Parathyroid adenoma (tissue), 2 donors: ENCODE results near the gene ACSBG1.
A peak's percentile ranks its signal among the peaks of the same experiment; 100 is the strongest.

ENCODE experiments used
- H2AFZ ChIP-seq: fragments of 300-600 bp; sonication (generic); one replicate; pipeline ENCODE4 v1.7.0; 2017; ENCODE audit warnings: antibody characterized with exemption, mild to moderate bottlenecking
- H3K27ac ChIP-seq: fragments of 300-600 bp; sonication (generic); one replicate; pipeline ENCODE4 v1.7.0; 2017
- H3K27me3 ChIP-seq: fragments of 300-600 bp; sonication (generic); one replicate; pipeline ENCODE4 v1.7.0; 2017; ENCODE audit warnings: low read length; ENCODE audit not compliant: control insufficient read depth, insufficient read depth
- H3K36me3 ChIP-seq: fragments of 300-600 bp; sonication (generic); one replicate; pipeline ENCODE4 v1.7.0; 2017; ENCODE audit warnings: low read length; ENCODE audit not compliant: control insufficient read depth, insufficient read depth
- H3K4me1 ChIP-seq: fragments of 300-600 bp; sonication (generic); one replicate; pipeline ENCODE4 v1.7.0; 2017; ENCODE audit warnings: control low read depth
- H3K4me2 ChIP-seq: fragments of 300-600 bp; sonication (generic); one replicate; pipeline ENCODE4 v1.7.0; 2017; ENCODE audit warnings: low read length
- H3K4me3 ChIP-seq: fragments of 300-600 bp; sonication (generic); one replicate; pipeline ENCODE4 v1.7.0; 2017; ENCODE audit warnings: low read depth, low read length
- H3K79me2 ChIP-seq: fragments of 300-600 bp; sonication (generic); one replicate; pipeline ENCODE4 v1.7.0; 2017; ENCODE audit warnings: control low read depth
- H3K9ac ChIP-seq: fragments of 300-600 bp; sonication (generic); one replicate; pipeline ENCODE4 v1.7.0; 2017; ENCODE audit warnings: mild to moderate bottlenecking
- H3K9me3 ChIP-seq: fragments of 300-600 bp; sonication (generic); one replicate; pipeline ENCODE4 v1.7.0; 2017; ENCODE audit warnings: low read length; ENCODE audit not compliant: control insufficient read depth
- CTCF ChIP-seq: fragments of 300-600 bp; sonication (generic); IDR thresholded peaks from one replicate; pipeline ENCODE4 v1.7.0; 2017; ENCODE audit warnings: antibody characterized with exemption, mild to moderate bottlenecking
- donor health status: primary hyperparathyroidism.

Gene ACSBG1

GRCh38 chr15:78241017-78241416 lies 6.7 kb upstream of the ACSBG1 start:
- no peak overlapping the region for H3K4me2 ChIP-seq
- no peaks in the 10 kb centered on the region for H3K4me1 ChIP-seq
- H2AFZ ChIP-seq: peak overlapping the region; percentile 60
- H3K36me3 ChIP-seq: no peaks in the 10 kb centered on the region
- no peaks in the 10 kb centered on the region for H3K9me3 ChIP-seq
- no peak overlapping the region for H3K9ac ChIP-seq
- H3K79me2 ChIP-seq: no peaks in the 10 kb centered on the region
- no peak overlapping the region for H3K27ac ChIP-seq
- no peaks in the 10 kb centered on the region for H3K27me3 ChIP-seq
- H3K4me3 ChIP-seq: no peak overlapping the region
- TF ChIP-seq CTCF: peak; percentile 63

DNA sequence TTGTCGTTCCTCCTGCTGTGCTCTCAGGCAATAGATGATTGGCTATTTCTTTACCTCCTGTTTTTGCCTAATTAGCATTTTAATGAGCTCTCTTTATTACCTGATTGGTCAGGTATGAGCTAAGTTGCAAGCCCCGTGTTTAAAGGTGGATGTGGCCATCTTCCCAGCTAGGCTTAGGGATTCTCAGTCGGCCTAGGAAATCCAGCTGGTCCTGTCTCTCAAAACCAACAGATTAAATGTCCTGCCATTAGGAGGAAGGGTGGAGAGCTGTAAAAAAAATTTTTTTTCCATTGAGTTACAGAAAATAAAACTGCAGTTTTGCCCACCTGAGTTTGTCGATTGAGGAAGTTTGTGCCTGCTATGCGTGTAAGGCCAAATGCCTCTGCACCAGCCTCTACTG lies 5.4 kb upstream of the ACSBG1 start:
- TF ChIP-seq CTCF: no peak

DNA sequence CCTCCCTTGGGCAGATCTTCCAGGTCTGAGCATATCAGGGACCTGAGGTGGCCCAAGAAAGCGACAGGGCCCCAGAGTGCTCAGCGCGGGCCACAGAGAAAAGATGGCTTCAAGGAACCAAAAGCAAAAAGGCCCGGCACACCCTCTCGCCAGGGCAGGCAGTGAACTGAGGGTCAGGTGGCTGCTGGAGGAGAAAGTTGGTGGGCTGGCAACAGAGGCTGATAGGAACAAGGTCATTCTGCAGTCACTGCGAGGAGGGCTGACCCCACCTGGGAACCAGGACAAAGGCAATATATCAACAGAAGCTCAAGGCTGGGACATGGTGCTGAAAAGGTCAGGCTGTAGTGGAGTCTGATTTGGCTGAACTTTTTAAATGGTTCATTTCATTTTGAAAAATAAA lies 2.8 kb upstream of the ACSBG1 start:
- TF ChIP-seq CTCF: no peak
- no peak overlapping the region for H2AFZ ChIP-seq
- H3K27ac ChIP-seq: no peak overlapping the region
- no peaks in the 10 kb centered on the region for H3K27me3 ChIP-seq
- no peaks in the 10 kb centered on the region for H3K79me2 ChIP-seq
- no peaks in the 10 kb centered on the region for H3K4me1 ChIP-seq
- H3K9ac ChIP-seq: no peak overlapping the region
- no peak overlapping the region for H3K4me3 ChIP-seq
- H3K36me3 ChIP-seq: no peaks in the 10 kb centered on the region
- H3K4me2 ChIP-seq: no peak overlapping the region
- no peaks in the 10 kb centered on the region for H3K9me3 ChIP-seq

More for the DNA sequence above, 5.4 kb upstream of the ACSBG1 start:
- Histone ChIP-seq H3K9ac (no peak overlapping the region), H3K4me3 (no peak overlapping the region), H3K4me1 (no peaks in the 10 kb centered on the region), H3K4me2 (no peak overlapping the region), H2AFZ (no peak overlapping the region), H3K9me3 (no peaks in the 10 kb centered on the region), H3K79me2 (no peaks in the 10 kb centered on the region), H3K27me3 (no peaks in the 10 kb centered on the region), H3K36me3 (no peaks in the 10 kb centered on the region), H3K27ac (no peak overlapping the region)

DNA sequence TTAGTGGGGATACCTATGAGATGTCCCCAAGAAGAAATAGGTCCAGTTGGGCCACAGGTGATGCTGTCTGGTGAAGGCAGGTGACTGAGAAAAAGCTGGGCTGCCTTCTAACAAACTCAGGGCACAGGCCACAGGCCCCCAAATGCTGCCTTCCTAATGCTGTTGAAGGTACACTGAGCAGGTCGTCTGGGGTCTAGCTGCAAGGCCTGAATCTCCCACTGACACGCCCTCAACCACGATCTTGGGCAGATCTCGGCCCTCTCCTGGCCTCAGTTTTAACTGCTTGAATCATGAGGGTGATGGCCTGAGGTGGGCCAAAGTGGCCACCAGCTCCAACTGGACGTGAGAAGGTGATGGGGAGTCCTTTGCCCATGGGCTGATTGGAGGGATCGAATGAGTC lies 2.1 kb upstream of the ACSBG1 start:
- no peak overlapping the region for H3K4me2 ChIP-seq
- no peak overlapping the region for H3K27ac ChIP-seq
- no peak overlapping the region for H2AFZ ChIP-seq
- H3K4me1 ChIP-seq: no peaks in the 10 kb centered on the region
- no peak overlapping the region for H3K9ac ChIP-seq
- H3K79me2 ChIP-seq: no peaks in the 10 kb centered on the region
- no peaks in the 10 kb centered on the region for H3K36me3 ChIP-seq
- H3K9me3 ChIP-seq: no peaks in the 10 kb centered on the region
- no peak for TF ChIP-seq CTCF
- H3K27me3 ChIP-seq: no peaks in the 10 kb centered on the region
- H3K4me3 ChIP-seq: no peak overlapping the region

DNA sequence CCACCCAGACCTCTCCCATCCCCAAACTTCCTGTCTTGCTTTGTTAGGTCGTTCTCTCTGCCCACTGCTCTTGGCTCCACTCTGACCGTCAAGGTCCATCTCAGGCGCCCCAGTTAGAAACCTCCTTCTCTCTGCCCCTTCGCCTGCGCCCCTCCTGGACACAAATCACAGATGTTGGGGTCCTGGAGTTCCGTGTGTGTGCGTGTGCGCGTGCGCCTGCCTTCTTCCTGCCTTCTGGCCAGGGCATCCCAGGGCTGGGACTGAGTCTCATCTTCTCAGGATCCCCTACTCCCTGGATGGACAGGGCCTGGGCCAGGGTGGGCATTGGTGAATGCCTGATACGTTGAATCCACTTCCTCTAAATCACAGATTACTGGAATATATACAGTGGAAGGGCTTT lies 869 bp downstream of the ACSBG1 start:
- H2AFZ ChIP-seq: no peak overlapping the region
- no peaks in the 10 kb centered on the region for H3K79me2 ChIP-seq
- no peak overlapping the region for H3K27ac ChIP-seq
- no peak overlapping the region for H3K4me2 ChIP-seq
- H3K4me1 ChIP-seq: no peaks in the 10 kb centered on the region
- no peaks in the 10 kb centered on the region for H3K36me3 ChIP-seq
- H3K9me3 ChIP-seq: no peaks in the 10 kb centered on the region
- TF ChIP-seq CTCF: no peak
- no peak overlapping the region for H3K9ac ChIP-seq
- H3K4me3 ChIP-seq: no peak overlapping the region
- H3K27me3 ChIP-seq: no peaks in the 10 kb centered on the region
